ENCODE data around the gene GLB1L2. TPM values are rescaled to one million over a fixed set of nuclear protein-coding genes. Genes with fewer than 3 reads are reported as not detected.

Gene GLB1L2
- polyA plus RNA-seq, 6 donors from 2014 or later = 0.09 to 0.25 (median 0.19) TPM; not detected in 3

- DNase-seq = no peak
- no peak for ATAC-seq (ENCODE audit: low read depth in 2 of 2)
- Mint-ChIP-seq H3K9me3 (peaks cover 0 to 1% (median 0%) of the 10 kb centered on the region in 7 donors), H3K36me3 (no peaks in the 10 kb centered on the region), H3K27me3 (no peaks in the 10 kb centered on the region), H3K4me3 (no peak overlapping the region), H3K27ac (no peak overlapping the region), H3K4me1 (no peaks in the 10 kb centered on the region)
These were observed 38.1 kb downstream of the GLB1L2 start for GRCh38 chr11:134369656-134370525.

- Mint-ChIP-seq H3K4me3 (peak overlapping the region in 1 of 8 donors; percentile 53), H3K9me3 (peaks cover 0 to 1% (median 0%) of the 10 kb centered on the region in 7 donors), H3K27me3 (no peaks in the 10 kb centered on the region), H3K36me3 (no peaks in the 10 kb centered on the region), H3K27ac (peak overlapping the region in 1 of 6 donors; percentile 59), H3K4me1 (no peaks in the 10 kb centered on the region)
- ATAC-seq (ENCODE audit: low read depth in 2 of 2) (no peak), DNase-seq (no peak)
These were observed 39.0 kb downstream of the GLB1L2 start for GRCh38 chr11:134370526-134371435.

- H3K4me1 Mint-ChIP-seq = no peaks in the 10 kb centered on the region
- no peak overlapping the region for H3K4me3 Mint-ChIP-seq
- no peaks in the 10 kb centered on the region for H3K36me3 Mint-ChIP-seq
- peaks cover 0 to 1% (median 0%) of the 10 kb centered on the region in 7 donors for H3K9me3 Mint-ChIP-seq
- peak overlapping the region in 2 of 6 donors; percentile 58 to 59 for H3K27ac Mint-ChIP-seq
- ATAC-seq (ENCODE audit: low read depth in 2 of 2) (no peak), DNase-seq (no peak)
- no peaks in the 10 kb centered on the region for H3K27me3 Mint-ChIP-seq
These were observed 39.8 kb downstream of the GLB1L2 start for GRCh38 chr11:134371436-134372185.

GRCh38 chr11:134372536-134372935 lies 40.7 kb downstream of the GLB1L2 start:
- DNase-seq (no peak), ATAC-seq (ENCODE audit: low read depth in 2 of 2) (no peak)
- Mint-ChIP-seq H3K27me3 (peaks cover 0 to 3% (median 2%) of the 10 kb centered on the region in 3 donors), H3K27ac (no peak overlapping the region), H3K36me3 (no peaks in the 10 kb centered on the region), H3K9me3 (peaks cover 0 to 1% (median 0%) of the 10 kb centered on the region in 7 donors), H3K4me1 (no peaks in the 10 kb centered on the region), H3K4me3 (no peak overlapping the region)

- ATAC-seq (ENCODE audit: low read depth in 2 of 2) = no peak
- DNase-seq = no peak
- H3K36me3 Mint-ChIP-seq = no peaks in the 10 kb centered on the region
- H3K4me3 Mint-ChIP-seq = no peak overlapping the region
- peaks cover 0 to 1% (median 0%) of the 10 kb centered on the region in 7 donors for H3K9me3 Mint-ChIP-seq
- H3K27me3 Mint-ChIP-seq = peaks cover 0 to 8% (median 4%) of the 10 kb centered on the region in 3 donors
- H3K27ac Mint-ChIP-seq = no peak overlapping the region
- H3K4me1 Mint-ChIP-seq = no peaks in the 10 kb centered on the region
These were observed 41.2 kb downstream of the GLB1L2 start for GRCh38 chr11:134372961-134373360.

- H3K4me1 Mint-ChIP-seq = no peaks in the 10 kb centered on the region
- DNase-seq (no peak), ATAC-seq (ENCODE audit: low read depth in 2 of 2) (no peak)
- H3K36me3 Mint-ChIP-seq = no peaks in the 10 kb centered on the region
- peaks cover 0 to 1% (median 0%) of the 10 kb centered on the region in 7 donors for H3K9me3 Mint-ChIP-seq
- H3K4me3 Mint-ChIP-seq = no peak overlapping the region
- peaks cover 0 to 13% (median 4%) of the 10 kb centered on the region in 3 donors for H3K27me3 Mint-ChIP-seq
- H3K27ac Mint-ChIP-seq = no peak overlapping the region
These were observed 41.8 kb downstream of the GLB1L2 start for GRCh38 chr11:134373591-134374052.

- H3K4me3 Mint-ChIP-seq = no peak overlapping the region
- peaks cover 0 to 13% (median 4%) of the 10 kb centered on the region in 3 donors for H3K27me3 Mint-ChIP-seq
- no peaks in the 10 kb centered on the region for H3K4me1 Mint-ChIP-seq
- no peak overlapping the region for H3K27ac Mint-ChIP-seq
- peaks cover 0 to 1% (median 0%) of the 10 kb centered on the region in 7 donors for H3K9me3 Mint-ChIP-seq
- DNase-seq (no peak), ATAC-seq (ENCODE audit: low read depth in 2 of 2) (no peak)
- H3K36me3 Mint-ChIP-seq = no peaks in the 10 kb centered on the region
These were observed 42.4 kb downstream of the GLB1L2 start for GRCh38 chr11:134374171-134374570.

- DNase-seq (no peak), ATAC-seq (ENCODE audit: low read depth in 2 of 2) (no peak)
- Mint-ChIP-seq H3K27ac (no peak overlapping the region), H3K36me3 (no peaks in the 10 kb centered on the region), H3K4me1 (no peaks in the 10 kb centered on the region), H3K9me3 (peaks cover 0 to 1% (median 0%) of the 10 kb centered on the region in 7 donors), H3K27me3 (peaks cover 0 to 17% (median 4%) of the 10 kb centered on the region in 3 donors), H3K4me3 (peak overlapping the region in 1 of 8 donors; percentile 39)
These were observed 43.2 kb downstream of the GLB1L2 start for GRCh38 chr11:134374891-134375550.

- ATAC-seq (ENCODE audit: low read depth in 2 of 2) (no peak), DNase-seq (no peak)
- H3K27me3 Mint-ChIP-seq = peaks cover 0 to 26% (median 4%) of the 10 kb centered on the region in 3 donors
- no peaks in the 10 kb centered on the region for H3K4me1 Mint-ChIP-seq
- no peak overlapping the region for H3K27ac Mint-ChIP-seq
- no peak overlapping the region for H3K4me3 Mint-ChIP-seq
- no peaks in the 10 kb centered on the region for H3K36me3 Mint-ChIP-seq
- H3K9me3 Mint-ChIP-seq = no peaks in the 10 kb centered on the region
These were observed 44.5 kb downstream of the GLB1L2 start for GRCh38 chr11:134376150-134376921.

GRCh38 chr11:134377876-134378275 lies 46.1 kb downstream of the GLB1L2 start:
- Mint-ChIP-seq H3K36me3 (no peaks in the 10 kb centered on the region), H3K27ac (no peak overlapping the region), H3K9me3 (no peaks in the 10 kb centered on the region), H3K27me3 (peaks cover 0 to 26% (median 4%) of the 10 kb centered on the region in 3 donors), H3K4me3 (no peak overlapping the region), H3K4me1 (no peaks in the 10 kb centered on the region)
- DNase-seq (no peak), ATAC-seq (ENCODE audit: low read depth in 2 of 2) (no peak)

GRCh38 chr11:134379241-134379640 lies 47.5 kb downstream of the GLB1L2 start:
- Mint-ChIP-seq H3K36me3 (no peaks in the 10 kb centered on the region), H3K4me1 (no peaks in the 10 kb centered on the region), H3K27me3 (peaks cover 0 to 26% (median 4%) of the 10 kb centered on the region in 3 donors), H3K4me3 (no peak overlapping the region), H3K27ac (no peak overlapping the region), H3K9me3 (no peaks in the 10 kb centered on the region)
- no peak for ATAC-seq (ENCODE audit: low read depth in 2 of 2)
- DNase-seq = no peak

GRCh38 chr11:134380229-134380628 lies 48.4 kb downstream of the GLB1L2 start:
- Mint-ChIP-seq H3K36me3 (no peaks in the 10 kb centered on the region), H3K4me3 (peak overlapping the region in 1 of 8 donors; percentile 67), H3K4me1 (no peaks in the 10 kb centered on the region), H3K9me3 (no peaks in the 10 kb centered on the region), H3K27ac (no peak overlapping the region), H3K27me3 (peaks cover 0 to 26% (median 7%) of the 10 kb centered on the region in 3 donors)
- no peak for ATAC-seq (ENCODE audit: low read depth in 2 of 2)
- no peak for DNase-seq
